IMR-90 (cell line): ENCODE measurements around the gene GAS7.

Experiments used
- CEBPB ChIP-seq: IDR thresholded peaks from 2 replicates; pipeline ENCODE4 v1.6.1; 2012; ENCODE audit warnings: low read depth, low read length, improper control_type of control experiment
- CTCF ChIP-seq: conservative IDR thresholded peaks from 2 replicates; pipeline ENCODE4 v1.5.1; 2012; ENCODE audit warnings: mild to moderate bottlenecking, low read depth, low read length, improper control_type of control experiment
- ELK1 ChIP-seq: fragments of 150-350 bp; IDR thresholded peaks from 2 replicates; pipeline ENCODE4 v1.6.1; 2016; ENCODE audit warnings: low read depth, mild to moderate bottlenecking, low read length, moderate library complexity, borderline replicate concordance
- POLR2A ChIP-seq: IDR thresholded peaks from 2 replicates; pipeline ENCODE4 v1.6.1; 2012; ENCODE audit warnings: mild to moderate bottlenecking, low read depth, low read length
- RCOR1 ChIP-seq: IDR thresholded peaks from 2 replicates; pipeline ENCODE4 v1.6.1; 2012; ENCODE audit warnings: mild to moderate bottlenecking, low read length, improper control_type of control experiment; ENCODE audit not compliant: insufficient replicate concordance
- RFX5 ChIP-seq: IDR thresholded peaks from 2 replicates; pipeline ENCODE4 v1.8.0; 2012; ENCODE audit warnings: low read depth, mild to moderate bottlenecking, low read length, moderate library complexity
- SMC3 ChIP-seq: fragments of 150-350 bp; IDR thresholded peaks from 2 replicates; pipeline ENCODE4 v1.6.1; 2016; ENCODE audit warnings: low read depth, mild to moderate bottlenecking, antibody characterized with exemption, low read length, moderate library complexity
- USF2 ChIP-seq: fragments of 150-350 bp; IDR thresholded peaks from 2 replicates; pipeline ENCODE4 v1.6.1; 2017; ENCODE audit warnings: mild to moderate bottlenecking, antibody characterized with exemption, low read length, low read depth

GRCh38 chr17:10031127-10031526, 167.3 kb downstream of the GAS7 start:
- TF ChIP-seq RFX5 (no peak), CTCF (no peak), POLR2A (no peak), USF2 (no peak), SMC3 (no peak), RCOR1 (no peak), ELK1 (no peak), CEBPB (no peak)
